Muscle layer of colon (tissue), 2 donors: ENCODE results near the gene CCDC88A.
"Not testable (repeated sequence)": the region's sequence is repeated elsewhere in the genome, so short reads cannot be mapped to it uniquely, and the experiment has no call there.

Source experiments
- H3K27ac ChIP-seq: one replicate; pipeline ENCODE4 v1.7.0; 2013; ENCODE audit warnings: low read depth, mild to moderate bottlenecking, low read length, moderate library complexity
- H3K27me3 ChIP-seq, 2 donors: one replicate each; pipeline ENCODE4 v1.7.0; 2013; ENCODE audit warnings: low read length in 2 of 2, mild to moderate bottlenecking in 2 of 2; ENCODE audit not compliant: insufficient read depth in 2 of 2, control insufficient read depth in 1 of 2
- H3K36me3 ChIP-seq: one replicate; pipeline ENCODE4 v1.7.0; 2013; ENCODE audit warnings: mild to moderate bottlenecking, low read length; ENCODE audit not compliant: insufficient read depth
- H3K4me1 ChIP-seq: one replicate; pipeline ENCODE4 v1.7.0; 2013; ENCODE audit warnings: mild to moderate bottlenecking, low read length; ENCODE audit not compliant: insufficient read depth
- H3K4me3 ChIP-seq, 2 donors: one replicate each; pipeline ENCODE4 v1.7.0; 2013; ENCODE audit warnings: low read length in 2 of 2, low read depth in 1 of 2, mild to moderate bottlenecking in 1 of 2, moderate library complexity in 1 of 2
- H3K9ac ChIP-seq: one replicate; pipeline ENCODE4 v1.7.0; 2013; ENCODE audit warnings: low read length
- H3K9me3 ChIP-seq: one replicate; pipeline ENCODE4 v1.7.0; 2013; ENCODE audit warnings: mild to moderate bottlenecking, low read length
- donor health status: abdominal sarcoma.
- donor health status: Adenocarcinoma of cecum.

CCDC88A gene

GRCh38 chr2:55280851-55281546 lies 138.7 kb downstream of the CCDC88A start:
- H3K9ac ChIP-seq, H3K9me3 ChIP-seq, H3K4me3 ChIP-seq, H3K36me3 ChIP-seq, H3K27me3 ChIP-seq, H3K27ac ChIP-seq: not testable (repeated sequence)
- H3K4me1 ChIP-seq = peaks cover 10% of the 10 kb centered on the region

- peaks cover 10% of the 10 kb centered on the region for H3K4me1 ChIP-seq
- H3K9ac ChIP-seq, H3K9me3 ChIP-seq, H3K27me3 ChIP-seq, H3K27ac ChIP-seq, H3K36me3 ChIP-seq, H3K4me3 ChIP-seq: not testable (repeated sequence)
Measured at GRCh38 chr2:55279859-55280424, 139.7 kb downstream of the CCDC88A start.

DNA sequence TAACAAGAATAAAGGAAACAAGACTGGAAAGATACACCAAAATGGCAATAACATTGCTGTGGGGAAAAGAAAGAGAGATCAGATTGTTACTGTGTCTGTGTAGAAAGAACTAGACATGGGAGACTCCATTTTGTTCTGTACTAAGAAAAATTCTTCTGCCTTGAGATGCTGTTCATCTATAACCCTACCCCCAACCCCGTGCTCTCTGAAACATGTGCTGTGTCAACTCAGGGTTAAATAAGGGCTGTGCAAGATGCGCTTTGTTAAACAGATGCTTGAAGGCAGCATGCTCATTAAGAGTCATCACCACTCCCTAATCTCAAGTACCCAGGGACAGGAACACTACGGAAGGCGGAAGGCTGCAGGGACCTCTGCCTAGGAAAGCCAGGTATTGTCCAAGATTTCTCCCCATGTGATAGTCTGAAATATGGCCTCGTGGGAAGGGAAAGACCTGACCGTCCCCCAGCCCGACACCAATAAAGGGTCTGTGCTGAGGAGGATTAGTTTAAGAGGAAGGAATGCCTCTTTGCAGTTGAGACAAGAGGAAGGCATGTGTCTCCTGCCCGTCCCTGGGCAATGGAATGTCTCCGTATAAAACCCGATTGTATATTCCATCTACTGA lies 140.3 kb downstream of the CCDC88A start:
- not testable (repeated sequence) for H3K27me3 ChIP-seq, H3K27ac ChIP-seq, H3K36me3 ChIP-seq, H3K4me3 ChIP-seq, H3K9me3 ChIP-seq, H3K9ac ChIP-seq
- H3K4me1 ChIP-seq = peaks cover 10% of the 10 kb centered on the region

DNA sequence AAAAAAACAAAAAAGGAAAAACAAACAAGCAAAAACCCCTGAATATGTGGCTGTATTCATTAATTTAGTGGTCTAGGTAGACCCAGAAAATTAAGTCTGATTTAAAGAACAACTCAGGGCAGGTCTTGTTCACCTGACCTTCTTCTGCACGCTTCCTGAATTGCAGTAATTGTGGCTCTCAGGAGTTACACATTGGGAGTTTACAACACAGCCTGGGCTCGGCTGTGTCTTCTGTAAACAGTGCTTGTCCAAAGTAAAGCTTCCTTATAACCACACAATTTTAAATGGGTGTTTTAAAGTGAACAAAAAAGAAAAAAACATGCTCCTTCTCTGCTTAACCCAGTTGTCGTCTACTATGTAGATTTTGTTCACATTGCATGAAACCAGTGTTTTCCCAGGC lies 142.3 kb downstream of the CCDC88A start:
- H3K4me1 ChIP-seq = no peaks in the 10 kb centered on the region
- no peaks in the 10 kb centered on the region for H3K27me3 ChIP-seq
- H3K27ac ChIP-seq = no peak overlapping the region
- no peak overlapping the region for H3K4me3 ChIP-seq
- no peaks in the 10 kb centered on the region for H3K36me3 ChIP-seq
- H3K9ac ChIP-seq = no peak overlapping the region
- no peaks in the 10 kb centered on the region for H3K9me3 ChIP-seq

GRCh38 chr2:55274346-55274745 lies 145.3 kb downstream of the CCDC88A start:
- not testable (repeated sequence) for H3K36me3 ChIP-seq, H3K27me3 ChIP-seq, H3K9me3 ChIP-seq, H3K27ac ChIP-seq, H3K9ac ChIP-seq, H3K4me1 ChIP-seq, H3K4me3 ChIP-seq

DNA sequence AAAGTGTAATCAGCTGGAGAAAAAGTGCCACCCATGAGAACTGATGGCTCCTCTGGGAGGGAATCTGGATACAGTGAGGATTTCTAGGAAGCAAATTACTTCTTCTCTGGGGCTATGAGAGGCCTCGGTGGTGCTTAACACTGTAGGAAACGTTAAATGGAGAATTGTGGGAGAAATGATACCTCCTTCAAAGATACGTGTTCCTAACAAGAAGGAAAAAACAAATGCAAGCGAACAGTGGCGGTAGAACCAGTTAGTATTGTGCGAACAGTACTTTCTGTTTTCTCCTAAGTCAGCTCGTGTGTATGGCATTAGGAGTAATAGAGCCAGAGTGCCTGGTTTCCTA lies 150.0 kb downstream of the CCDC88A start:
- Histone ChIP-seq H3K27ac (peak overlapping the region; percentile 91), H3K36me3 (peaks cover 9% of the 10 kb centered on the region), H3K9ac (peak overlapping the region; percentile 90), H3K4me1 (peaks cover 11% of the 10 kb centered on the region), H3K4me3 (peak overlapping the region; percentile 91 to 93), H3K27me3 (no peaks in the 10 kb centered on the region), H3K9me3 (no peaks in the 10 kb centered on the region)

DNA sequence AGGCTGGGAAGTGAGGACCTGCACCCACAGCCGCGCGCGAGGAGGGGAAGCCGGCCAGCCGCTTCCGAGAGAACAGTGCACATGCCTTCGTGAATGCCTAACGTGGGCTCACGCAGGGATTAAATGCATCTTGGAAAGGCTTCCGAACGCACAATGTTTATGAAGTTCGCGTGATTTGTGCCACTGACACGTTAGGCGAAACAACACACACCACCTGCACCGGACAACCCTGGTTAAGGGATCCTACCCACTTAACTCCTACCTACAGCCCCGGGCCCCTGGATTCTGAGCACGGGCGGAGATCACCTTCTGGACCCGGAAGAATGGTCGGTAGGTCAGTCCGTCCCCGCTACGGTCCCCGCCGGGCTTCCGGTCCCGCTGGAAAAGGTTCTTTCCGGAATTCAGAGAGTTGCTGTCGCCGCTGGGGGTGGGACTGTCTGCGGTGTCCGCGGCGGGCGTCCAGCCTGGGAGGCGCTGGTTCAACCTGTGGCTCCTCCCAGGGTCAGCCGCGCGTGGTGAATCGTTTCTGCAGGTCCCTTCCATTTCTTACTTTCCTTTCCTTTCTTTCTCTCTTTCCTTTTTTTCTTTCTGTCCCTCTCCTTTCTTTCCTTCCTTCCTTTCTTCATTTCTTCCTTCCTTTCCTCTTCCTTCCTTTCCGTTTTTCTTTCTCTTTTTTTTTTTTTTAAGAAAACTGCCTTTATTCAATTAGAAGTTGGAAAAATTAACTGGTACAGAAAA lies 150.6 kb downstream of the CCDC88A start, which contains the start of gene MTIF2:
MTIF2 (minus strand) TSS at position 325 of the 738 bp plus-strand sequence. CDS start 5,373 bp downstream, outside the sequence.
- Histone ChIP-seq H3K4me3 (peak within 1 kb of the TSS; percentile 91 to 93), H3K27me3 (no peaks in the 10 kb centered on the region), H3K36me3 (peaks cover 14% of the 10 kb centered on the region), H3K9me3 (no peaks in the 10 kb centered on the region), H3K4me1 (peaks cover 11% of the 10 kb centered on the region), H3K9ac (peak within 1 kb of the TSS; percentile 90), H3K27ac (peak within 1 kb of the TSS; percentile 91)

DNA sequence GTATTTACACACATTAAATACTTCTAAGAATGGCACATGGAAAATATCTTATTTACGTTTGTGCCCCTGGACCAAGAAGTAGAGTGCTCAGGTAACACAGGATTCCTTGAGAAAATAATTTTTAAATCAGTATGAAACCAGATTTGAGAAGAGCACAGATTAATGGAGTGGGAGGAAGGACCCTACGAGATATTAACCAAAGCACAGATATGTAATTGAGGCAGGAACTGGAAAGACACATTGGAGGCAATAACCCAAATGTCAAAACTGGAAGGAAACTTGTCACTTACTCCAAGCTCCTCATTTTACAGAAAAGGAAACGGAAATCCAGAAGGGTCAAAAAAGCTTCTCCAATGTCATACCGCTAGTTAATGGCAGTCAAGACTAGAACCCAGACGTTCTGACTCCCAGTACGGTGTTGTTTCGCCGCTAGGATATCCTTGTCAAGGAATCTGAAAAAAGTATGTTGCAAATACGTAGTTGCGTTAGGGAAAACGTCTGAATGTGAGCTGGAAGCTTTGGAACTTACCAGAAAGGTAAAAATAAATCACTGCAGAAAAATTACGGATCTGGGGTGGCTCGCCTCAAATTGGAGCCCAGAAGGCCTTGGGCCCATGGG lies 151.3 kb downstream of the CCDC88A start:
- Histone ChIP-seq H3K27ac (peak overlapping the region; percentile 91), H3K9me3 (no peaks in the 10 kb centered on the region), H3K4me1 (peaks cover 11% of the 10 kb centered on the region), H3K27me3 (no peaks in the 10 kb centered on the region), H3K4me3 (peak overlapping the region; percentile 91 to 93), H3K9ac (peak overlapping the region; percentile 90), H3K36me3 (peaks cover 21% of the 10 kb centered on the region)

GRCh38 chr2:55259586-55259985 lies 160.1 kb downstream of the CCDC88A start:
- peaks cover 29% of the 10 kb centered on the region for H3K36me3 ChIP-seq
- not testable (repeated sequence) for H3K27me3 ChIP-seq, H3K9me3 ChIP-seq, H3K4me3 ChIP-seq, H3K27ac ChIP-seq, H3K9ac ChIP-seq, H3K4me1 ChIP-seq

DNA sequence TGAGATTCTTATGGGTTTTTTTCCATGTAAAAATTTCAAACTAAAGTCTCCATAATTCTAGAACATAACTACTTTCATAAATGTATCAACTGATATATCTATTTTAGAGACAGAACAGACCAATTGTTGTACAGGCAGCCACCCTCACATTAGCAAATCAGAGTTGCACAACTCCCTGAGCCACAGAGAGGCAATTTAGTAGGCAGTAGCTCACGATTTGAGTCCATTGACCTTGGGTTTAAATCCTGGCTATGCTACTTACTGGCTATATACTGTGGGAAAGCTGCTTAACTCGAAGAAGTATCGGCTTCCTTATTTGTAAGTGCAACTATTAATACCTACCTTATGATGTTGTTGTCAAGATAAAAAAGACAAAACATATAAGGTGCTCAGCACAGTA lies 166.8 kb downstream of the CCDC88A start:
- Histone ChIP-seq H3K27ac (no peak overlapping the region), H3K9me3 (no peaks in the 10 kb centered on the region), H3K4me3 (no peak overlapping the region), H3K27me3 (no peaks in the 10 kb centered on the region), H3K9ac (no peak overlapping the region), H3K36me3 (peaks cover 13% of the 10 kb centered on the region), H3K4me1 (no peaks in the 10 kb centered on the region)

GRCh38 chr2:55247025-55247424 lies 172.6 kb downstream of the CCDC88A start:
- no peak overlapping the region for H3K9ac ChIP-seq

More at GRCh38 chr2:55247025-55247424, 172.6 kb downstream of the CCDC88A start:
- no peaks in the 10 kb centered on the region for H3K9me3 ChIP-seq
- H3K27me3 ChIP-seq = no peaks in the 10 kb centered on the region
- no peak overlapping the region for H3K27ac ChIP-seq
- H3K4me3 ChIP-seq = no peak overlapping the region
- peaks cover 19% of the 10 kb centered on the region for H3K36me3 ChIP-seq
- H3K4me1 ChIP-seq = no peaks in the 10 kb centered on the region
